ENCODE results near the gene IL1RAPL2.

The IL1RAPL2 gene

DNA sequence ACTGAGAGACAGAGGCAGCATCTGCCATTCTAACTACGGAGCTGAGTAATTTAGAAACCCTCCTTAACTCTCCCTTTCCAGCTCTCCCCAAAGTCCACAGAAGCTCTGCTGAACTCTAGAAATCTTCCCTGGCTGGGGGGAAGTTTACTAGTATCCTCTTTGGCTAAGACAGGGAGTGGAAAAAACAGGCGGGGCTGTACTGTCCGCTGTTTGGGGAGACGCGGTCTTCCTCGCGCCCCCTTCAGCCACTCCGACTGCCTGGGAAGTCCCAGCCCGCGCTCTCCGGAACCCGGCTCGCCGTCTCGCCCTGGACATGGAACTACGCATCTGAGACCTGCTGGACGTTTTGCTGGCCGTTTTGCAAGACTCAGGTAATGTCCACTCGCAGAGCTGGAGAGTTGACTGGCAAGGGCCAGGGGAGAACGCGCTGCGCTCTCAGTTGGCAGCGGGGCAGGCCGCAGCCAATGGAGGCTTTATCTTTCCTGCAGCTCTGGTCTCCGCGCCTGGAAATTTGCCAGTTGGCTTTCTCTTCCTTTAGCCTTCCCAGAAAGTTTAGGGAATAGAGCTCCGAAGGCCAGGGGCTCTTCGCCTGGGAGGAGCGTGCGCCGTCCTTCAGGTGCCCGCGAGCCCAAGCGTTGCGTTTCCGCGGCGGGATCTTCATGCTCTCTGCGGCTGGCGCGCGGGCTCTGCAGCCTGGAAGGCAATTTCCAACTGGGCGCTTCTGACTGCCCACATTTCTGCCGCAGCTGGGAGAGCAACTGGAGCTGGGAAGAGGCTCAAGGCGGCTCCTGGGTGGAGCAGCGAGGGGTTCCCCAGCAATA, 892 bp downstream of the IL1RAPL2 start:
- TF ChIP-seq, protein P1, sequence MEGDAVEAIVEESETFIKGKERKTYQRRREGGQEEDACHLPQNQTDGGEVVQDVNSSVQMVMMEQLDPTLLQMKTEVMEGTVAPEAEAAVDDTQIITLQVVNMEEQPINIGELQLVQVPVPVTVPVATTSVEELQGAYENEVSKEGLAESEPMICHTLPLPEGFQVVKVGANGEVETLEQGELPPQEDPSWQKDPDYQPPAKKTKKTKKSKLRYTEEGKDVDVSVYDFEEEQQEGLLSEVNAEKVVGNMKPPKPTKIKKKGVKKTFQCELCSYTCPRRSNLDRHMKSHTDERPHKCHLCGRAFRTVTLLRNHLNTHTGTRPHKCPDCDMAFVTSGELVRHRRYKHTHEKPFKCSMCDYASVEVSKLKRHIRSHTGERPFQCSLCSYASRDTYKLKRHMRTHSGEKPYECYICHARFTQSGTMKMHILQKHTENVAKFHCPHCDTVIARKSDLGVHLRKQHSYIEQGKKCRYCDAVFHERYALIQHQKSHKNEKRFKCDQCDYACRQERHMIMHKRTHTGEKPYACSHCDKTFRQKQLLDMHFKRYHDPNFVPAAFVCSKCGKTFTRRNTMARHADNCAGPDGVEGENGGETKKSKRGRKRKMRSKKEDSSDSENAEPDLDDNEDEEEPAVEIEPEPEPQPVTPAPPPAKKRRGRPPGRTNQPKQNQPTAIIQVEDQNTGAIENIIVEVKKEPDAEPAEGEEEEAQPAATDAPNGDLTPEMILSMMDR (IDR thresholded peaks at IDR 0.05): no peak
- no peak for DNase-seq (ENCODE audit: low spot score)
- peak overlapping the region; percentile 40 for H3K4me3 ChIP-seq
- H3K27ac ChIP-seq: no peak overlapping the region

DNA sequence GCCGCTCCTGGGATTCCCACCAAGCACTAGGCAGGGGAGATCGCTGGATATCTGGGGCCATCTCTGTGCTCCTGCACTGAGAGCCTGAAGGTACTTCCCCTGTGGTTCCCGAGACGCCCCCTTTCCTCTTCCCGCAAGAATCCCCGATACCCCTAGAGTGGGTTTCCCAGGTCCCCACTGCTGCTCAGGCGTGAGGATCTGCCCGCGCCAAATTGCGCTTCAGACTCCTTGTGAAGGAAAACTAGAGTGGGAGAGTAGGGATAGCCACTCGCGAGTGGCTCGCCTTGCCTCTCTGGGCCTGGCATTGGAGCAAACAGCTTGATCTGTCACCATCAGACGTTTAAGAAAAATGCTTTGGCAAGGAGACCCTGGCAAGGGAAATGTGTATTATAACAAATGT, 1.5 kb downstream of the IL1RAPL2 start:
- Histone ChIP-seq H3K27ac (no peak overlapping the region), H3K4me3 (no peak overlapping the region)
- TF ChIP-seq, protein P1 (IDR thresholded peaks at IDR 0.05): no peak
- DNase-seq (ENCODE audit: low spot score): no peak

DNA sequence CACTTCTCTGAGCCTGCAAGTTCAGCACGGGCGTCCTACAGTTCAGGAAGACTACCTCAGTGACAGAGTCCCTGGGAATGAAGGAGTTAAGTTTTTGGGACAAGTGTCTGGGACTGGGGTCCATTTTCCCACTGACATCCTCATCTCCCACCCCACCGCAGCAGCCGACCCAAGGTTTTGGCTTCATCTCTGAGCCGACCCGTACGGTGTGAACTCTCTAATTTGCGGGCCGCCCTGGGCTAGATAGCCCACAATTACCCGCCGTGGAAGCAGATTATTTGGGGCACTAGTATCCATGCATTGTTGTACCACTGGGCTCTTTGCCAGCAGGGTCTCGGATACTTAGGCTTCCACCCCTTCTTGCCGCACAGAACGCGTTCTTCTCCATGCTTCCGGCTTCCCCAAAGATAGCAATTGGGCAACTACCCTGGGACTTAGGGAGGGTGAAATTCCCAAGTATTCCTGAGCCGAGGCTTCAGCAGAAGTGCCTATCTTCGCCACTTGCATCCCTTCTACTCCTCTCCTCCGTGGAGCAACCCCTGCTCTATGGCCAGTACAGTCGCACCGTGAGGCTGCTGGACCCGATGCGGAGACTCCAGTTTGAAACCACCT, 2.4 kb downstream of the IL1RAPL2 start:
- DNase-seq (ENCODE audit: low spot score): no peak
- TF ChIP-seq, protein P1 (IDR thresholded peaks at IDR 0.05): no peak
- Histone ChIP-seq H3K27ac (no peak overlapping the region), H3K4me3 (no peak overlapping the region)

DNA sequence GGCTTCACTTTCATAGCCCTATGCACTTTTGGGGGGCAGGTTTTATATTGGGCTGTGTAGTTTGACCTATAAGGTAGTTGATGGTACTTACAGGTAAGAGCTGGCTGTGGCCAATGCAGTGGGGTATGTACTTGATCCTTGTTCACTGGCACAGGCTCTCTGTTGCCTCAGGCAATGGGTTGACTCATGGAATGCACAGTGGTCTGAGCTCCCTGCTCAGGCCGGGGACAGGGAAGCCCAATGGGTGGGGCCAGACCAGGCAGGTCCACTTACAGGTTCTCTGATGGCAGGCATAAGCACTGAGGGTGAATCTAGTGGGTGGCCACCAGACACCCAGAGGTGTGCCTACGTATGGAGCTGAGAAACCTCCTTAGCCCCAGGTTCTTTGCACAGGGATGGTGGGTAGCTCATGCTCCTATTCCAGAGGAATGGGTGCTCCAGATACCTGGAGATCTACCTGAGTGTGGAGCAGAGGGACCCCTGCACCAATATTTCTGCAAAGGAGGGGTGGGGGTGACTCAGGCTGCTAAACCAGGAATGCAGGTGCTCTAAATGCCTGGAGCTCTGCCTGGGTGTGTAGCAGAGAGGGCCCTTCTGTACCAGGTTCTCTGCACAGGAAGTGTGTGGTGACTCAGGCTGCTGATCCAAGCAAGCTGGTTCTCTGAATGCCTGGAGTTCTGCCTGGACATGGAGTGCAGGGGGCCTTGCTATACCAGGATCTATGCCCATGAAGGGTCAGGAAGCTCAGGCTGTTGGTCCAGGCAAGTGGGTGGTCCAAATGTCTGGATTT, 52.3 kb downstream of the IL1RAPL2 start:
- DNase-seq (ENCODE audit: low spot score): no peak
- Histone ChIP-seq H3K27ac (no peak overlapping the region), H3K4me3 (no peak overlapping the region)
- TF ChIP-seq, protein P1 (IDR thresholded peaks at IDR 0.05): no peak

DNA sequence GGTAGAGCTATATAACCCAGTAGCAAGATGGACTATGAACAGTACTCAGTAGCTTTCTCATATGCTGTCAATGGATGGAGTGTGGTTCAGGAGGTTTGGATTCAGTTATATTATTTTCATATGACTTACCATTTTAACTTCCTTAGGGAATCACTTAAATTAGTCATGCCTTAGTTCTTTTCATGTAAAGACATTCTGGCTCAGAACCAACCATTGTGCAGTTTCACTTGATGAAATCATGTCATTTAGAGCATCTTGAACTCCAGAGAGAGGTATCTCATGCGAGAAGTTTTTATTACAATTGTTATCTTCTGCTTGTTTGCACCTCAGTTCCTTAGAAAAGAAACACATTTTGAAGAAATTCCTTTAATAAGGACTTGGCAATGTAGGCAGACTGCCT, 55.8 kb downstream of the IL1RAPL2 start:
- DNase-seq (ENCODE audit: low spot score): no peak
- TF ChIP-seq, protein P1 (IDR thresholded peaks at IDR 0.05): no peak
- H3K4me3 ChIP-seq: no peak overlapping the region

DNA sequence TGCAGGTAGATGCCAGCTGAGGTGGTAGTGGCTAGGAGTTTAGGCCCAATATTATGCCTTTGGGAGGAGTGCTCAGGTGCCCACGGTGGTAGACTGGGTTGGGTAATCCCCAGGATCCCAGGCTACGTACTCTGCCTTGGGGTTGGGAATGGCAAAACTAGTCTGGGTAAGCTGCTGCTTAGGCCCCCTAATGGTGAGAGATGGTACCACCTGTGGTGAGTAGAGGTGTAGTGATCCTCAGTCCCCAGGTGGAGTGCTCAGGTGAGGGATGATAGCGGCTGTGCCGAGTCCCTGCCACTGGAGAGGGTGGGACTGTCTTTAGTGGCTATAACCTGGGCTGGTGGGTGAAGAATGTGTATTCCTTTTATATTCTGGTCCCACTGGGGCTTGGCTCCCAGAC, 75.2 kb downstream of the IL1RAPL2 start:
- DNase-seq (ENCODE audit: low spot score): no peak
- TF ChIP-seq, protein P1 (IDR thresholded peaks at IDR 0.05): no peak
- Histone ChIP-seq H3K4me3 (no peak overlapping the region), H3K27ac (no peak overlapping the region)

More for the DNA sequence above, 55.8 kb downstream of the IL1RAPL2 start:
- no peak overlapping the region for H3K27ac ChIP-seq

Measured in coronary artery (tissue), 2 donors.